ENCODE data around the gene TENT4B. TPM values are rescaled to one million over a fixed set of nuclear protein-coding genes. Genes with fewer than 3 reads are reported as not detected.

The TENT4B gene
- total RNA-seq, 3 donors from 2014 or later: 13.4 to 16.4 (median 13.6) TPM

DNA sequence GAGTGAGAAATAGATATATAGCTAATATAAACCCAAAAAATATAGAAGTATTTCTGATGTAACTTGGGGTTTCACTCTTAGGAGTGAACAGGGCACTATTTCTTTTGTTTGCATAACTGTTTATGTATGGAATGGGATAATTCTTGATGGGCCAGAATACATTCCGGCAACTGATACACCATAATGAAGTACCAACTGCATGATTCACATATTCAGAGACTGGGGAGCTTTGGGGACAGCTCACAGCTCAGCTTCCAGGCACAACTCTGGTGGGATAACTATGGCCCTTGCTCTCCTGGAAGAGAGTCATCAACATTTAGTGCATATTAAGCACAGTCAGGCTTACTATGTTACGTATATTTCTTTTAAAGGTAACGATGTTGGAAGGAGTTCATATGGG, 71.2 kb downstream of the TENT4B start:
- no peak overlapping the region for H3K27ac ChIP-seq

DNA sequence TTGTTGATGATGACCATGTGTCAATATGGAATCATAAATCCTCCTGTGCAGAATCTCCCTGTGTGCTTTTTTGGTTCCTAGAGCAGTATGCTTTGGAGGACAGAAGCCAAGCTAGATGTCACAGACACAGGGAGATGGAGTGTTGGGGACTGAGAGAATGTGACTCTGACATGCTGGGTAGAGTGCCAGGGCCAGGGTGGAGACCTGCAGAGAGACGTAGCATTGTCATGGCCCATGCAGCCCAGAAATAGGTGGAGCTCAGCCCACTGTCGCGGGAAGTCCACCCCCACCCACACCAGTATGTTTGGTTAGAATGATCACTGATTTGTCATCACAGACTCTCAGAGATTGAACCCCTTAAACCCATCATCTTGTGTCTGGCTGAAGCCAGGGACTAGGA, 74.0 kb downstream of the TENT4B start:
- no peaks in the 10 kb centered on the region for H3K36me3 ChIP-seq

More for the DNA sequence above, 71.2 kb downstream of the TENT4B start:
- no peak for DNase-seq (ENCODE audit: low spot score in 2 of 2)
- no peaks in the 10 kb centered on the region for H3K9me3 ChIP-seq
- intact Hi-C loops (cut with DNase I; ENCODE audit: low total_unique reads): no loop called here
- H3K4me1 ChIP-seq: no peaks in the 10 kb centered on the region
- TF ChIP-seq, protein P1, sequence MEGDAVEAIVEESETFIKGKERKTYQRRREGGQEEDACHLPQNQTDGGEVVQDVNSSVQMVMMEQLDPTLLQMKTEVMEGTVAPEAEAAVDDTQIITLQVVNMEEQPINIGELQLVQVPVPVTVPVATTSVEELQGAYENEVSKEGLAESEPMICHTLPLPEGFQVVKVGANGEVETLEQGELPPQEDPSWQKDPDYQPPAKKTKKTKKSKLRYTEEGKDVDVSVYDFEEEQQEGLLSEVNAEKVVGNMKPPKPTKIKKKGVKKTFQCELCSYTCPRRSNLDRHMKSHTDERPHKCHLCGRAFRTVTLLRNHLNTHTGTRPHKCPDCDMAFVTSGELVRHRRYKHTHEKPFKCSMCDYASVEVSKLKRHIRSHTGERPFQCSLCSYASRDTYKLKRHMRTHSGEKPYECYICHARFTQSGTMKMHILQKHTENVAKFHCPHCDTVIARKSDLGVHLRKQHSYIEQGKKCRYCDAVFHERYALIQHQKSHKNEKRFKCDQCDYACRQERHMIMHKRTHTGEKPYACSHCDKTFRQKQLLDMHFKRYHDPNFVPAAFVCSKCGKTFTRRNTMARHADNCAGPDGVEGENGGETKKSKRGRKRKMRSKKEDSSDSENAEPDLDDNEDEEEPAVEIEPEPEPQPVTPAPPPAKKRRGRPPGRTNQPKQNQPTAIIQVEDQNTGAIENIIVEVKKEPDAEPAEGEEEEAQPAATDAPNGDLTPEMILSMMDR (IDR thresholded peaks at IDR 0.05): no peak
- TF ChIP-seq POLR2AphosphoS5 (IDR thresholded peaks at IDR 0.05) (no peak), POLR2A (IDR thresholded peaks at IDR 0.05) (no peak)
- H3K36me3 ChIP-seq: no peaks in the 10 kb centered on the region
- no peak overlapping the region for H3K4me3 ChIP-seq
- no peaks in the 10 kb centered on the region for H3K27me3 ChIP-seq

GRCh38 chr16:50227665-50228064, 74.6 kb downstream of the TENT4B start:
- Histone ChIP-seq H3K36me3 (no peaks in the 10 kb centered on the region), H3K4me3 (no peak overlapping the region), H3K9me3 (no peaks in the 10 kb centered on the region), H3K4me1 (no peaks in the 10 kb centered on the region), H3K27me3 (no peaks in the 10 kb centered on the region), H3K27ac (no peak overlapping the region)
- intact Hi-C loops (cut with DNase I; ENCODE audit: low total_unique reads): no loop called here
- TF ChIP-seq POLR2A (IDR thresholded peaks at IDR 0.05) (no peak), POLR2AphosphoS5 (IDR thresholded peaks at IDR 0.05) (no peak)
- TF ChIP-seq, protein P1 (IDR thresholded peaks at IDR 0.05): no peak
- DNase-seq (ENCODE audit: low spot score in 2 of 2): no peak

More for the DNA sequence above, 74.0 kb downstream of the TENT4B start:
- no peaks in the 10 kb centered on the region for H3K9me3 ChIP-seq
- H3K4me1 ChIP-seq: no peaks in the 10 kb centered on the region
- H3K27me3 ChIP-seq: no peaks in the 10 kb centered on the region
- H3K27ac ChIP-seq: no peak overlapping the region
- intact Hi-C loops (cut with DNase I; ENCODE audit: low total_unique reads): no loop called here
- H3K4me3 ChIP-seq: no peak overlapping the region
- no peak for DNase-seq (ENCODE audit: low spot score in 2 of 2)
- TF ChIP-seq, protein P1 (IDR thresholded peaks at IDR 0.05): no peak
- no peak for TF ChIP-seq POLR2AphosphoS5 (IDR thresholded peaks at IDR 0.05)

- H3K4me3 ChIP-seq: no peak overlapping the region
- no peaks in the 10 kb centered on the region for H3K9me3 ChIP-seq
- H3K36me3 ChIP-seq: no peaks in the 10 kb centered on the region
- TF ChIP-seq, protein P1 (IDR thresholded peaks at IDR 0.05): no peak
- no peak for TF ChIP-seq POLR2AphosphoS5 (IDR thresholded peaks at IDR 0.05)
- TF ChIP-seq POLR2A (IDR thresholded peaks at IDR 0.05): no peak
- H3K4me1 ChIP-seq: no peaks in the 10 kb centered on the region
- no peaks in the 10 kb centered on the region for H3K27me3 ChIP-seq
- H3K27ac ChIP-seq: no peak overlapping the region
- intact Hi-C loops (cut with DNase I; ENCODE audit: low total_unique reads): no loop called here
- DNase-seq (ENCODE audit: low spot score in 2 of 2): no peak
Observed at GRCh38 chr16:50228364-50228868, 75.3 kb downstream of the TENT4B start.

GRCh38 chr16:50229149-50229726, 76.1 kb downstream of the TENT4B start:
- Histone ChIP-seq H3K4me3 (no peak overlapping the region), H3K27me3 (no peaks in the 10 kb centered on the region), H3K9me3 (no peaks in the 10 kb centered on the region), H3K4me1 (no peaks in the 10 kb centered on the region), H3K36me3 (no peaks in the 10 kb centered on the region), H3K27ac (no peak overlapping the region)
- intact Hi-C loops (cut with DNase I; ENCODE audit: low total_unique reads): no loop called here
- TF ChIP-seq POLR2AphosphoS5 (IDR thresholded peaks at IDR 0.05) (no peak), POLR2A (IDR thresholded peaks at IDR 0.05) (no peak)
- TF ChIP-seq, protein P1 (IDR thresholded peaks at IDR 0.05): no peak
- no peak for DNase-seq (ENCODE audit: low spot score in 2 of 2)

All from breast epithelium (tissue), 4 donors.